Spleen (tissue), 11 donors: Measurements from ENCODE around the gene CD300H. TPM values are rescaled to one million over a fixed set of nuclear protein-coding genes. Genes with fewer than 3 reads are reported as not detected.

Experiments
- DNase-seq: peaks from one replicate; pipeline ENCODE4 v3.0.0-alpha.2; 2020
- H3K27ac ChIP-seq, 8 donors: fragments of 200-600 bp; sonication (generic) in 7 of 8; 1 replicate in 4 of 8; 2 replicates in 4 of 8; pipeline versions ENCODE4 v1.5.0 to v1.8.0; 2016 to 2021; ENCODE audit warnings: inconsistent platforms in 4 of 8, mild to moderate bottlenecking in 4 of 8, moderate library complexity in 1 of 8
- H3K27me3 ChIP-seq, 7 donors: fragments of 200-600 bp; sonication (generic) in 6 of 7; replicated peaks in 1 of 7; 1 replicate in 4 of 7; 2 replicates in 3 of 7; pipeline versions ENCODE4 v1.5.0 to v1.8.0; 2016 to 2021; ENCODE audit warnings: inconsistent platforms in 3 of 7, mild to moderate bottlenecking in 1 of 7
- H3K36me3 ChIP-seq, 6 donors: fragments of 200-600 bp; sonication (generic) in 5 of 6; 1 replicate in 4 of 6; 2 replicates in 2 of 6; pipeline versions ENCODE4 v1.5.0 to v1.8.0; 2016 to 2021; ENCODE audit warnings: inconsistent platforms in 2 of 6
- H3K4me1 ChIP-seq, 6 donors: fragments of 200-600 bp; sonication (generic) in 5 of 6; 1 replicate in 3 of 6; 2 replicates in 3 of 6; pipeline versions ENCODE4 v1.5.0 to v1.8.0; 2016 to 2021; ENCODE audit warnings: inconsistent platforms in 3 of 6
- H3K4me3 ChIP-seq, 8 donors: fragments of 200-600 bp; sonication (generic) in 7 of 8; 1 replicate in 4 of 8; 2 replicates in 4 of 8; pipeline versions ENCODE4 v1.5.0 to v1.8.0; 2016 to 2021; ENCODE audit warnings: inconsistent platforms in 4 of 8, mild to moderate bottlenecking in 4 of 8, moderate library complexity in 2 of 8
- H3K9me3 ChIP-seq, 8 donors: fragments of 200-600 bp; sonication (generic) in 7 of 8; 1 replicate in 4 of 8; 2 replicates in 4 of 8; pipeline versions ENCODE4 v1.5.0 to v1.8.0; 2016 to 2021; ENCODE audit warnings: inconsistent platforms in 4 of 8
- CTCF ChIP-seq, 11 experiments: fragments of 200-600 bp in 7 of 11; fragments of 450-650 bp in 4 of 11; sonication (generic) in 4 of 11; IDR thresholded peaks in 8 of 11; conservative IDR thresholded peaks in 3 of 11; 1 replicate in 7 of 11; 2 replicates in 4 of 11; pipeline versions ENCODE4 v1.4.0 to v1.8.0; 2016 to 2021; ENCODE audit warnings: antibody characterized with exemption in 11 of 11, inconsistent platforms in 4 of 11, mild to moderate bottlenecking in 1 of 11
- POLR2A ChIP-seq, 3 donors: fragments of 450-650 bp; IDR thresholded peaks; one replicate each; pipeline ENCODE4 v1.5.1; 2017; ENCODE audit warnings: antibody characterized with exemption in 3 of 3, mild to moderate bottlenecking in 1 of 3
- POLR2AphosphoS5 ChIP-seq, 3 donors: sonication (generic); formaldehyde crosslinking; IDR thresholded peaks; one replicate each; pipeline ENCODE4 v1.5.1; 2017; ENCODE audit warnings: antibody characterized with exemption in 3 of 3
- WGBS, 5 donors: extraction: QIAGEN DNeasy Blood & Tissue Kit in 3 of 5; methylation state at CpG; one replicate each; pipeline versions ENCODE4 v1.1.5 to v1.1.7; 2013 to 2018; 5-methylcytosine and 5-hydroxymethylcytosine counted together
- intact Hi-C: fragments of 100-400 bp; cut with DNase I; formaldehyde crosslinking; loops from one replicate; pipeline ENCODE4 v1.15.0; 2023; ENCODE audit warnings: low total_unique reads
- polyA plus RNA-seq, 3 donors: library from polyadenylated mRNA; stranded (reverse); fragments of 200-250 nt; gene quantifications; one replicate each; pipeline ENCODE4 v1.2.1, GENCODE V29; 2013
- total RNA-seq, 7 donors: library from RNA; depleted of rRNA in 3 of 7; stranded (reverse); fragments of >200 nt in 3 of 7; fragmentation: NEBNext Ultra II Directional in 4 of 7; extraction: Animal tissue kit (Norgen Biotek cat#: 25700) in 4 of 7; gene quantifications; one replicate each; pipeline versions ENCODE4 v1.1.0 to v1.2.1, GENCODE V29; 2016 to 2021
- donor health status: healthy with polysubstance abuse.
- donor health status: DM: no; HTN: no; CAD: no; lungs with moderate emphysema.
- donor health status: DM: no; HTN: no; CAD: no.
- donor health status: Bipolar disorder and iron deficiency.
- donor health status: healthy.
- donor health status: DM: no; HTN: no; CAD: no.
- donor health status: DM: yes; HTN: yes; CAD: no.

CD300H gene
- total and polyA plus RNA-seq, 10 donors: 1.5 to 20.0 (median 3.7) TPM; not detected in 2

- TF ChIP-seq POLR2AphosphoS5 (IDR thresholded peaks at IDR 0.05): no peak
- no peak for TF ChIP-seq POLR2A (IDR thresholded peaks at IDR 0.05)
- no peak for TF ChIP-seq CTCF (IDR thresholded peaks at IDR 0.05 in 8 of 11, conservative IDR thresholded peaks at IDR 0.05 in 3 of 11)
- H3K27me3 ChIP-seq: peaks cover 0 to 46% (median 0%) of the 10 kb centered on the region in 7 donors
- H3K27ac ChIP-seq: peak overlapping the region in 5 of 8 donors; percentile 64 to 90 (median 70)
- intact Hi-C loops: no loop called here
- H3K4me3 ChIP-seq: peak overlapping the region in 1 of 8 donors; percentile 60
- DNase-seq: no peak
- H3K9me3 ChIP-seq: no peaks in the 10 kb centered on the region
- no peaks in the 10 kb centered on the region for H3K36me3 ChIP-seq
- WGBS, 5 donors: 67 to 89% (median 79%) methylated on average over 5 of the region's 5 CpGs
- peaks cover 0 to 74% (median 24%) of the 10 kb centered on the region in 6 donors for H3K4me1 ChIP-seq
These were observed 36.5 kb downstream of the CD300H start for GRCh38 chr17:74530831-74531150.

- H3K4me1 ChIP-seq: peaks cover 0 to 89% (median 24%) of the 10 kb centered on the region in 6 donors
- DNase-seq: no peak
- intact Hi-C loops: no loop called here
- TF ChIP-seq POLR2AphosphoS5 (IDR thresholded peaks at IDR 0.05): no peak
- peak overlapping the region in 7 of 8 donors; percentile 15 to 90 (median 82) for H3K27ac ChIP-seq
- peaks cover 0 to 39% (median 0%) of the 10 kb centered on the region in 7 donors for H3K27me3 ChIP-seq
- WGBS, 5 donors: 87 to 95% (median 92%) methylated on average over 5 of the region's 5 CpGs
- no peaks in the 10 kb centered on the region for H3K36me3 ChIP-seq
- H3K9me3 ChIP-seq: no peaks in the 10 kb centered on the region
- H3K4me3 ChIP-seq: peak overlapping the region in 1 of 8 donors; percentile 37
These were observed 38.1 kb downstream of the CD300H start for GRCh38 chr17:74529243-74529642.

GRCh38 chr17:74528491-74529199 is 38.7 kb downstream of the CD300H start:
- 55 to 76% (median 63%) methylated on average over 8 of the region's 8 CpGs for WGBS, 5 donors
- Histone ChIP-seq H3K27ac (peak overlapping the region in 7 of 8 donors; percentile 15 to 90 (median 82)), H3K4me3 (peak overlapping the region in 1 of 8 donors; percentile 37), H3K4me1 (peaks cover 0 to 91% (median 24%) of the 10 kb centered on the region in 6 donors), H3K27me3 (peaks cover 0 to 33% (median 0%) of the 10 kb centered on the region in 7 donors), H3K9me3 (no peaks in the 10 kb centered on the region), H3K36me3 (no peaks in the 10 kb centered on the region)
- intact Hi-C loops: no loop called here
- peak; percentile 67 for DNase-seq
- peak in 1 of 3 donors; percentile 71 for TF ChIP-seq POLR2AphosphoS5 (IDR thresholded peaks at IDR 0.05)
- peak in 1 of 11 experiments; percentile 31 for TF ChIP-seq CTCF (IDR thresholded peaks at IDR 0.05 in 8 of 11, conservative IDR thresholded peaks at IDR 0.05 in 3 of 11)
- TF ChIP-seq POLR2A (IDR thresholded peaks at IDR 0.05): no peak

GRCh38 chr17:74527756-74528155 is 39.6 kb downstream of the CD300H start:
- peak; percentile 67 for DNase-seq
- intact Hi-C loops: no loop called here
- TF ChIP-seq POLR2AphosphoS5 (IDR thresholded peaks at IDR 0.05) (no peak), CTCF (IDR thresholded peaks at IDR 0.05 in 8 of 11, conservative IDR thresholded peaks at IDR 0.05 in 3 of 11) (no peak)
- Histone ChIP-seq H3K9me3 (peaks cover 0 to 6% (median 0%) of the 10 kb centered on the region in 8 donors), H3K36me3 (no peaks in the 10 kb centered on the region), H3K27me3 (peaks cover 0 to 27% (median 0%) of the 10 kb centered on the region in 7 donors), H3K4me1 (peaks cover 0 to 88% (median 20%) of the 10 kb centered on the region in 6 donors), H3K4me3 (peak overlapping the region in 1 of 8 donors; percentile 29), H3K27ac (peak overlapping the region in 6 of 8 donors; percentile 74 to 90 (median 82))
- 85 to 93% (median 88%) methylated on average over 8 of the region's 8 CpGs for WGBS, 5 donors
